ENCODE data around the gene TRIP12. TPM values are rescaled to one million over a fixed set of nuclear protein-coding genes. Genes with fewer than 3 reads are reported as not detected.
A peak's percentile ranks its signal among the peaks of the same experiment; 100 is the strongest.
"Not testable (repeated sequence)": the region's sequence is repeated elsewhere in the genome, so short reads cannot be mapped to it uniquely, and the experiment has no call there.

TRIP12 gene
- polyA plus RNA-seq, 2 of the 4 experiments (the other 2 are of a cell fraction) = 103 to 151 TPM

GRCh38 chr2:229834368-229834767 lies 87.4 kb downstream of the TRIP12 start:
- DNase-seq (ENCODE audit: low read depth in 1 of 2, low spot score in 1 of 2); FAIRE-seq; H3K9me3 ChIP-seq; ATAC-seq; POLR2A ChIA-PET; H3K4me1 ChIP-seq; H3K27ac ChIP-seq; H3K4me3 ChIP-seq; H3K4me2 ChIP-seq: not testable (repeated sequence)
- 91% methylated on average over 4 of the region's 4 CpGs for WGBS (ENCODE audit: missing lambda C conversion rate)
- CTCF ChIA-PET = interaction anchor here (0.7 to 2.9 kb wide), 2 partner anchors 33 to 53 kb away, joined by 3 to 7 read pairs; no protein-coding TSS in a partner anchor
- TF ChIP-seq REST (IDR thresholded peaks at IDR 0.05) = peak; percentile 53; the same call in 1 of the 2 replicates

GRCh38 chr2:229832510-229832898 lies 89.3 kb downstream of the TRIP12 start:
- ChIA-PET POLR2A (no interaction called here), CTCF (no interaction called here)
- Histone ChIP-seq H3K4me3 (no peak overlapping the region), H3K4me2 (no peak overlapping the region), H3K4me1 (no peaks in the 10 kb centered on the region), H3K9me3 (no peaks in the 10 kb centered on the region), H3K27ac (no peak overlapping the region)
- ATAC-seq (no peak), FAIRE-seq (no peak), DNase-seq (ENCODE audit: low read depth in 1 of 2, low spot score in 1 of 2) (no peak)
- WGBS (ENCODE audit: missing lambda C conversion rate) = 83% methylated on average over 2 of the region's 2 CpGs
- TF ChIP-seq EHMT2 (IDR thresholded peaks at IDR 0.05; ENCODE audit: low read depth) (no peak), MAX (IDR thresholded peaks at IDR 0.05) (no peak), CBX8 (IDR thresholded peaks at IDR 0.05) (no peak), ZC3H11A (IDR thresholded peaks at IDR 0.05) (no peak), HOXB5 (CRISPR knock-in tag; IDR thresholded peaks at IDR 0.05) (no peak), ELK1 (IDR thresholded peaks at IDR 0.05; ENCODE audit: low read depth, low read length) (no peak), TFCP2L1 (CRISPR knock-in tag; IDR thresholded peaks at IDR 0.05) (no peak), RFX5 (IDR thresholded peaks at IDR 0.05) (no peak), KDM1A (IDR thresholded peaks at IDR 0.05; ENCODE audit: low read depth) (no peak), ATOH8 (CRISPR knock-in tag; IDR thresholded peaks at IDR 0.05; ENCODE audit: low read depth) (no peak), JUNB (IDR thresholded peaks at IDR 0.05) (no peak), RARB (CRISPR knock-in tag; IDR thresholded peaks at IDR 0.05) (no peak), CTCF (IDR thresholded peaks at IDR 0.05) (no peak), POLR2A (IDR thresholded peaks at IDR 0.05; ENCODE audit: low read length) (no peak), MAZ (IDR thresholded peaks at IDR 0.05; ENCODE audit: borderline replicate concordance, low read depth, low read length) (no peak), MAFK (IDR thresholded peaks at IDR 0.05; ENCODE audit: partially characterized antibody) (no peak), RNF2 (IDR thresholded peaks at IDR 0.05; ENCODE audit: borderline replicate concordance, low read depth) (no peak), NFE2L2 (conservative IDR thresholded peaks at IDR 0.05; ENCODE audit: low read length) (no peak)
